GM19395 (cell line): ENCODE data around the gene FSTL3.

Experiments
- ATAC-seq: cut with Tn5 transposase; IDR thresholded peaks from one replicate; pipeline ENCODE4 v1.9.1; 2021; ENCODE audit warnings: mild to moderate bottlenecking, moderate library complexity; ENCODE audit not compliant: unreplicated experiment

FSTL3 gene

DNA sequence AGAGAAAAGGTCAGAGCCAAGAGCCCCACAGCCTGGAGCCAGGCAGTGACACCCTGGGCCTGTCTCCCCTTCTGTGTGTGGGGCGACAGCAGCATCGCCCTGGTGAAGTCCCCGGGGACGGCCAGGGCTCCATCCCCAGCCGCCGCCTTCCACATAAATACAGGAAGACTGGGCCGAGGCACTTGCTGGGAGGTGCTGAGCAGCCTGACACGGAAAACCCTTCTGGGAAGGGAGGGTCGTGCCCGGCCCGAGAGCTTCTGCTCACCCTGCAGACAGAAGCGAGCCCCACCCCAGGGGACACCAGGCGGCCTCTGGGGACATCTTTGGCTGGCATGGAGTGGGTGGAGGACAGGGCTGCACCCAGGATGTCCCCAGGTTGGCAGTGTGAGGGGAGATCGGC, 31.4 kb upstream of the FSTL3 start:
- ATAC-seq: no peak

DNA sequence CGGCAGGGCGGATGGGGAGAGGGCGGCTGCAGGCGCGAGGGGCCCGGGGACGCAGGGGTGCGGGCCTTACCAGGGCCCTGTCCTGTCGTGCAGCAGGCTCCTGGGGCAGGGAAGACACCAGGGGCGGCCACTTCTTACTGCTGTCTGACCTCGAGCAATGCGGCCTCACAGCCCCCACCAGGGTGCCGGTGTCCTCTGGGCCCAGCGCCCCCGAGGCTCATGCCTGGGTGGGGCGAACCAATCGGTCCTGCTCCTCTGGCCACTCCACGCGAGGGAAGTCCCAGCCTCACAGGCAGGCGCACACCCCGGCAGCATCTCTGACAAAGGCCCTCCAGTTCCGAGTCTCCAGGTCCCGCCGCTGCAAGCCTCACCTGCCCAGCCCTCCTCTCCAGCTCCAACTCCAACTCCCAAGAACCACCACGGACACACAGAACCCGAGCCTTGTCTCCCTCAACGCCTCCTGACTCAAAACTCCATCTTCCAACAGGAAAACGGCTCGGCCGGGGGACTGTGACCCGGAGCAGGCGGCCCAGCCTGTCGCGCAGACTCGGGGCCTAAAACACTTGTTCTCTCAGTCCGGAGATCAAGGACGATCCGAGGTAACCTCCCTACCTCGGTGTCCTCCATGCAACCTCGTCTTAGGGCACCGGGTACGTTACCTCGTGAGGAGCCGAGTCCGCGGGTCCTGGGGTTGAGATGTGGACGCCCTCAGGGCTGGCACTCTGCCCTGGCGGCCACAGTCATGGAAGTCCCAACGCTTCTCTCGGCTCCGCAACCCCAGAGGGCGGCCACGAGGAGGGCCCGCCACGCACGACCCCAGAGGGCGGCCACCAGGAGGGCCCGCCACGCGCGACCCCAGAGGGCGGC, 30.0 kb upstream of the FSTL3 start:
- no peak for ATAC-seq

DNA sequence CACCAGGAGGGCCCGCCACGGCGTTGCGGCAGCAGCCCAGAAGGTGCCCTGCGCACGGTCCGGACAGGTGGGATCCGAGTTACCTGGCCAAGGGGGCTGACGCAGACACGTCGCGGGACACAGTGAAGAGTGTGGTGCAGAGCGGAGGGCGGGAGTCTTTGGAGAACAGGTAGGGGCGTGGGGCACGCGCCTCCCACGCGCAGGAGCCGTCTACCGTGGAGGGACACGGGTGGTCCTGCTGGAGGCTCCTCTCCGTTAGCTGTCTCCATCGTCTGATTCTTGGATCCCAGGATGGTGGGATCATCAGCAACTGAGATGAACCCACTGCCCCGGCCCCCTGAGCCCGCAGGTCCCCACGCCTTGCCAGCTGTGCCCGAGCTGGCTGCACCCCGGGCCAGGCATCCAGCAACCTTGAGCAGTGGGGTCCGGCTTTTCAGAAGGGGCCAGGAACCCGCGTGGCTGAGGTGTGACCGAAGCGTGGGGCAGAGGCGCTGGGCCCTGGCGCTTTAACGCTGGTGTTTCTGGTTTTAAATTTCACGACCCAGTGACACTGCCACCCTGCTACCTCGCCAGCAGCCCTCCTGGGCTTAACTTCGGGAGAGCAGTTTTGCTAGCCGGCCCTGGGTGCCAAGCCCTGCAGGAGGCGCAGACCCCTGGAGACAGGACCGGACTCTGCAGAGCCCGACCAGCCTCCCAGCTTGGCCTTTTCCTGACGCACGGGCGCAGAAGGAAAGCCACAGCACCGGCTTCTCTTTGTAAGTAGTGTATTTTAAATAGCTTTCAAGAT, 29.2 kb upstream of the FSTL3 start:
- ATAC-seq: no peak

DNA sequence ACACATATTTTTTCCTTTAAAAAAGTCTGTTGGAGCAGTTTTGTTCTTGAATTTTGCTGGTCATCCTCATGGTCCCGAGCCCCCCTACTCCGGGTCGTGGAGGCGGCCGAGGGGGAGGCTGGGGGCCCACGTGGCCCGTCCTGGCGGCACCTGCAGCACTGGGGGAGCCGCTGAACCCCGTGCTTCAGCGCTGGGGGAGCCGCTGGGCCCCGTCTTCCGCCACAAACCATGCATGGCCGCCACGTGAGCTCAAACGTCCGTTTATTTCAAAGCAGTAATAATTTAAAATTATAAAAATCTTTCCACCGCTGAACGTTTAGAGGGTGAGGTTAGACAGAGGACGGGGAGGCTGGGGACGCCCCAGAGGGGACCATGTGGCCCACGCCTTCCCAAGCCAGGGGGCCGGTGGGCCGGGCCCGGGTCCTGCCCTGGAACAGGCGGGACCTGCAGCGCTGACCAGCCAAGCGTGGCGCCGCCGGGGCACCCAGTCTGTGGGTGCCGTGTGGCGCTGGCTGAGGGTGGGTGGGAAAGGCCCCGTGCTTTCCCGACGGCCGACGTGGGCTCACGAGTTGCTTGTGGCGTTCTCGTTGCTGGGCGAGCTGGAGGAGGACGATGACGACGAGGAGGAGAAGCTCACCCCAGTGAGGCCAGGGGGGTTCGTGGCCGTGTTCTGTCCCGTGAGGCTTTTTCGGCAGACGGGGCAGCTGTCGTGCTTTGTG, 28.5 kb upstream of the FSTL3 start:
- ATAC-seq: no peak

DNA sequence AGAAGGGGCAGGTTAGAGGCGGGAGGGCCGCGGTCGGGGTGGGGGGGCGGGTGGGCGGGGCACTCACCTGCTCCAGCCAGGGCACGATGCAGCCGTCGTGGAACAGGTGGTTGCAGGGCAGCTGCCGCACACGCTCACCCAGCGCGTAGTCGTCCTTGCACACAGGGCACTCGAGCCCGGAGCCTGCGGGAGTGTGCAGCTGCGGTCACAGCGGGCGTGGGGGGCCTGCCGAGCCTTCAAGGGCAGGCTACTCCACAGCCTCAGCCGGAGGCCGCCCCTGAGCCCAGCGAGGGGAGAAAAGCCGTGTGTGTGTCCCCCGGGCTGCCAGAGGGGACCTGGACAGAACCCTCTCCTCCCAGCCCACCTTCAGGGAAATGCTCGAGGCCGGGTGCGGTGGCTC, 27.9 kb upstream of the FSTL3 start:
- no peak for ATAC-seq

DNA sequence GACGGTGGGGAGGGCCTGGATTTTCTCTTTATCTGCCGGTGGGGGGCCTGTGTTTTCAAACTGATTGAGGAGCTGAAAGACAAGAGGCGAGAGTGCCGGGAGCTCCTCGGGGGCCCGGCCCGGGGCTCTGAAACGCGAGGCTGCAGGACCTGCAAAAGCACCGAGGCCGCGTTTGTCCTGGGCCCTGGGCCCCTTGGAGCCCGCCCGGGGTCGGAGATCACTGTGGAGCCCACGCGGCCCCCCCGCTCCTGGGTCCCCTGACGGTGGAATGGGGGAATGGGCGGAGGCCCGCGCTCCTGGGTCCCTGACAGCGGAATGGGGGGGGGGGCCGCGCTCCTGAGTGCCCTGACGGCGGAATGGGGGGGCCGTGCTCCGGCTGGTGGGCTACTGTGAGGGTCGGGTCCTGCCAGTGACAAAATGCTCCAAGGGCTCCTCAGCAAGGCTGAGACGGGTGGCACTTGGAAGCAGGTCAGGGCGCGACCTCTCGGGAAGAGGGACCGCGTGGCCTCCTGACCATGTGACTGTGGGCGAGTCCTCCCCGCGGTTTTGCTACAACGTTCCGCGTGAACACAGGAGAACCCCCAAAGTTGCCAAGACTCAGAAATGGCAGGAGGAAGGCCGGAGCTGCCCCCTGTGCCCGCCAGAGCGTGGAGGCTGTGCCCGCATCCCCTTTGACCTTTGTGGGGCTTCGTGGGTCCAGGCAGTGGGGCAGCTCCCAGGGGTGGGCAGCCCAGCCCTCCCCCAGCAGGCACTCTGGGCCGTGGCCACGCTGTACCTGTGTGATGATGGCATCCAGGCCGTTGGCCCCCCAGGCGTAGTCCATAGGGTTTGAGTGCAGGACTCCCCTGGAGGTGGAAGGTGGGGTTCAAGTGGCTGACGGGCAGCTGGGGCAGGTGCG, 27.0 kb upstream of the FSTL3 start:
- no peak for ATAC-seq

DNA sequence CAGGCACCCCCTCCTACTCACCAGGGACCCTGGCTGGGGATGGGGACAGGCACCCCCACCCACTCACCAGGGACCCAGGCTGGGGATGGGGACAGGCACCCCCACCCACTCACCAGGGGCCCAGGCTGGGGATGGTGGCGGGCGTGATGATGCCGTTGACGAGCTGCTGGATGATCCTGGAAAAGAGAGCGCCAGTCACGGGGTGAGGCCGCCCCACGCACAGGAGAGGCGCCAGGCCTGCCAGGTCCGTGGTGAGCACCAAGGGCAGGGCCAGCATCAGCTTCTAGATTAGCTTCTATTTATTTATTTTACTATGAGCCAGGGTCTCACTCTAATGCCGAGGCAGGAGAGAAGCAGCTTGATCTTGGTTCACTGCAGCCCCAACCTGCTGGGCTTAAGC, 26.1 kb upstream of the FSTL3 start:
- no peak for ATAC-seq

DNA sequence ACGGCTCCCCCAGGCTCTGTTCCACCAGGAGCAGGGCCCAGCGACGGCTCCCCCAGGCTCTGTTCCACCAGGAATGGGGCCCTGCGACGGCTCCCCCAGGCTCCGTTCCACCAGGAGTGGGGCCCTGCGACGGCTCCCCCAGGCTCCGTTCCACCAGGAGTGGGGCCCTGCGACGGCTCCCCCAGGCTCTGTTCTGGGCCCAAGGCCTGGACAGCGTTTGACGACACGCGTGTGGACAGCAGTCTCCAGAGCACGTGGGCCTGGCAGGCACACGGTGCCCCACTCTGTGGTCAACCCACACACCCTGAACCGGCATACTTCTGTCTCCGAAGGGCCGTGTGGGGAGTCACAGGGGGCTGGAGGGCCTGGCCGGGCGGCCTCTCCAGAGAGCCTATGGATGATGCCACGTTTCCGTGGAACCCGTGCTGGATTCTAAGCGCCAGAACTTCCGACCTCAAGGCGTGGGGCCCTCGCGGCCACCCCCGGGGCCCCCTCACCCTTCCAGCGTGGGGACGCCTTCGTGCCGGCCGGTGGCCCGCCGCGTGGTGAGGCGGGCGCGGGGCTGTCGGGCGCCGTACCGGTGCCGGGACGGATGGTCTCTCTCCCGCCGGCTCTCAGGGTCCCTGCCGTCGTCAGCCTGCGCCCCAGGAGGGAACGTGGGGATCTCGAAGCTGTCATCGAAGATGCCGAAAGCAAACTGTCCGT, 24.9 kb upstream of the FSTL3 start:
- no peak for ATAC-seq

DNA sequence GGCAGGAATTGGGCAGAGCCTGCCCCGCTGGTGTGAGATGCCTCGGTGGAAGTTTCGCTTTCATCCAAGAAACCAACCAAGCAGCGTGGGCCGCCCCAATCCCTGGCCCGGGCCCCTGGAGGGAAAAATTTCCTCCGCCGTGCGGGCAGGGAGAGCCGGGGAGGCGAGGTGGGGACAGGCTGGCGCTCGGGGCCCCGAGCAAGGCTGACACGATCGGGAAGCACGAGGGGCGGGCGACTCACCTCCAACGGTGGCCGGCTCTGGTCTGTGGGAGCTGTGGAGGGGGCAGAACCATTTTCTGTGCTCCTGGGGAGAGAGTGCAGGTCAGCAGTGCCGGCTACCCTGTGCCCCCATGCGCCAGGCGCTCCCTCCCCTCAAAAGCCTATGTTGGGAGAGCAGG, 24.2 kb upstream of the FSTL3 start:
- ATAC-seq: no peak

DNA sequence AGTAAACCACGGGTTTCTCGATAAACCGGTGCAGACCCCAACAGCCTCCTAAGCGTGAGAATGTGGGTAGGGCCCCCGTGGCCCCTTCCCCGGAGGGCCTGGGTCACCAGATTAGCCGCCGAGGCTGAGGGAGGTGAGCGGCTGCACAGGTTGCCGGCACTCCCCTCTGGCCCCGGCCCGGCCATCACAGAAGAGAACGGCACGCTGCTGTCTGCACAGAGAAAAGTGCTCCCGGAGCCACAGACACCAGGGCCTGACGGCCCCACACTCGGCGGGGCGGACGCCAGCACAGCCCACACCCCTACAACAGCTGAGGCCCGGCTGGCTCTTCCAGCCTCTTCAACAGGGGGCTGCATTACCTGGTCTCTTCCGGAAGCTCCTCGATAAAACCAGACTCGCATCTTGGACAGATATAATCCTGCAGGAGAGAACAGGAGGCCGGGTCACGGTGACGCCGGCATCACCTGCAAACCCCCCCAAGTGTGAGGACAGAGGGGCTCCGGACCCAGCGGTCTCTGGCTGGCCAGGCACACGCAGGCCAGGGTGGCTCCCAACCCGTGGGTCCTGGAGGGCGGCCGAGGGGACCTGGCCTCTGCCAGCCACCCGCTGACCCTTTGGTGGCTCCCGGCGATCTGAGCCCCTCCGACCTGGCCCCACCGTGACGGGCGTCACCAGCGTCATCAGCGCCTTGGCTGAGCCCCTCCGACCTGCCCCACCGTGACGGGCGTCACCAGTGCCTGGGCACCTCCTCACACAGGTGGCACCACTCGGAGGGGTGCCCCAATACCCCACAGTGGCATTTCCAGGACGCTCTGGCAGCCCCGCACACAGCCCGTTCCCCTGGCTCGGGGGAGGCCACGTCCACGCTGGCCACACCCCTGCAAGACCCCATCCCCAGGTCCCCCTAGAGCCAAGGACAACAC, 23.5 kb upstream of the FSTL3 start:
- no peak for ATAC-seq

DNA sequence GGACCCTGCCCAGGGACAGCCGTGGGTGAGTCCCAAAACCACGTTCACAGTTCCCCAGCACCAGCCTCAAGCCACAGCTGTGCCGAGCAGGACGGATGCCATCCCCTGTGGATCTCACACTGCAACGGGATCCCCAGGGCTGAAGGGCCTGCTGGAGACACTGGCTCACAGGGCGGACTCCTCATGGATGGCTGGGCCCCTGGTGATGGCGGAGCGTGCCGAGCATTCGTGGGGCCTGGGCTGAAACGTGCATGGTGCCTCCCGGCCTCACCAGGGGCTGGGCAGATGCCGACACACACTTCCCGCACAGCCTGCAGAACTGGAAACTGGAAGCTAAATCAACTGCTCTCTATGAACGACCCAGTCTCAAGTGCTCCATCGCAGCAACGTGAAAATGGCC, 22.8 kb upstream of the FSTL3 start:
- ATAC-seq: no peak

DNA sequence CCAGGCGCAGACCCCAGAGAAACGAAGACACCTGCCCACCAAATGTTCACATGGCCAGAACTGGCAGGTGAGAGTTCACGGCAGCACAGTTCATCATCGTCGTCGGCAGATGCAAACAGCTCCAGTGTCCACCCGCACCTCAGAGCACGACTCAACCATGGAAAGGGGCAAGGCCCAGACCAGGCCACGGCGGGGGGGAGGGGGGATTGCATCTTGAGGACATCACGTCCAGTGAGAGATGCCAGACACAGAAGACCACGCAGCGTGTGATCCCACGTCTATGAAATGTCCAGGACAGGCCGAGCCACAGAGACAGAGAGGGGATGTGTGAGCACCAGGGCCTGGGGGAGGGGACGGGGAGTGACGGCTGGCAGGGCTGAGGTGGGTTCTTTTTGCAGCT, 20.5 kb upstream of the FSTL3 start:
- no peak for ATAC-seq

DNA sequence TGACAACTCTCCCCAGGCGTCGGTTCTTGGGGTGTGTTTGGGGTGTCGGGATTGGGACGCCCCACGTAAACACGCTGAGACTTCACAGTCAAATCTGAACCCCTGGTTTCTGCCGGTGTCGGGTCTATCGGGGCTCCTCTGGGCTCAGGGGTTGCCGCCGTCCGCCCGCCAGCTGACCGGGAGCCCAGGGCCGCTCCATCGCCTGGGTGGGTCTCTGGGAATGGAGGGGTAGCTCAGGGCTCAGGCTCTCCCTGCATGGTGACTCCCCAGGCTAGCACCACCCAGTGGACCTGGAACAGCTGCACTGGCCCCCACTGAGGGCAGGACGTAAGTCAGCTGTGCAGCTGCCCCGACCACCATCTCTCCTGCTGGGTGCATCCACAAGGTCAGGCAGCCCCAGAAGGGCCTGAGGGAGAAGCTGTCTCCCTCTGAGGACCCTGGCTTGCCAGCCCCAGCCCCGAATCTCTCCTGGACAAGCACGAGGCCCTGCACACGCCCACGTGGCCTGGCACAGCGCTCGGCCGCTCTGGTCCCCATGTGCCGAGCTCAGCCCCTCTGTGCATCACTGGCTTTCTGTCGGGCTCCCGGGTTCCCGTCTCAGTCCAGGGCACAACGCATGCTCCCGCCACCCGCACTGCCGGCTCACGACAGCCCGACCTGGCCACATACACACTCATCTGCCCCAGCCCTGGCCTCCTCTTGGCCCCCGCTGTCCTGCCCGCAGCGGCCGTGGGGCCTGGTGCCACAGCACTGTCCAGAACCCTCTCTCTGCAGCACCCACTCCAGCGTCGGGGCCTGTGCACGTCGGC, 19.2 kb upstream of the FSTL3 start:
- no peak for ATAC-seq

DNA sequence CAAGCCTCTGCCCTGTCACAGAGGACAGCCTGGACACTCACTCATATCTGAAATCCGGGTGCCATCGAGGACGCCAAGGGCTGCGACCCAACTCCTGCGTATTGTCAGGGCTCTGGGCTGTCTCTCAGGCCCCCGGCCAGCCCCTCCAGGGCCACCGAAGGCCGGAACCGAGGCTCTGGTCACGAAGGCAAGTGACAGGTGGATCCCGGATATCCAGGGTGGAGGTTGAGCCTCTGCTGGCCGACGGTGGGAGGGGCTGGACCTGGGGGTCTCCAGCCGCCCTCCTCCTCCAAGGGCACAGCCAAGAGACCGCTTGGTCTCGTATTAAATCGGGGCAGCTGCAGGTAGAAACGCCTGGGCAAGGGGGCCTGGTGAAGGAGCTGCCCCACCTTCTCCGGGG, 18.6 kb upstream of the FSTL3 start:
- no peak for ATAC-seq

DNA sequence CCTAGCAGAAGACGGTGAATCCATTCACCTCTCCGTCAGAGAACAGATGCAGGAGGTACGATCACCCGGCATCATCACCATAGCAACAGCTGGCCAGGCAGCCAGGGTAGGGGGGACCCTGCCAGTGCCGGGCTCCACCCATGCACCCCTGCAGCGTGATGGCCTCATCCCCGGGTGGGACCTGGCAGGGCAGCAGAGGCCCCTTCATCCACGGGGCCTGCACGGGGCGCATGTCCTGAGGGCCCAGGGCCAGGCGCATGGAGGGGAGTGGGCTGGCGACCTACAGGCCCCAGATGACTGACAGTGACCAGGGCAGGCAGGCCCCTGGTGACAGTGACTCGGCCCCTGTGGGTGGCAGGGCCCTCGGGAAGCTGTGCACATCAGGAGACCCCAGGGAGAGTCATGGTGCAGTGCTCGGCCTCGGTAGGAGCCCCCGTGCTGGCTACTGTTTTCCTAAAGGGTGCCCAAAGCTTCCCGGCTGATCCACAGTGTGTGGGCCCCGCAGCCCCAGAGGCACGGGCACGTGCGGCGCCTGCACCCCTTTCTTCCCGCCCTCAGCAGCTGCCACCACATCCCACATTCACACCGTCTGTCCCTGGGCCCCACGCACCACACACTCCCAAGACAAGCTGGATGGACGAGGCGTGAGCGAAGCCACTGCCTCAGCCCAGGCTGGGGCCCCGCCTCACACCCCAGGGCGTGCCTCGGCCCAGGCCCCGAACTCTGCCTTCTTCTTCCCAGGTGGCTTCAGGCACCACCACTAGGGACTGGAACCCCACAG, 17.9 kb upstream of the FSTL3 start:
- ATAC-seq: no peak

DNA sequence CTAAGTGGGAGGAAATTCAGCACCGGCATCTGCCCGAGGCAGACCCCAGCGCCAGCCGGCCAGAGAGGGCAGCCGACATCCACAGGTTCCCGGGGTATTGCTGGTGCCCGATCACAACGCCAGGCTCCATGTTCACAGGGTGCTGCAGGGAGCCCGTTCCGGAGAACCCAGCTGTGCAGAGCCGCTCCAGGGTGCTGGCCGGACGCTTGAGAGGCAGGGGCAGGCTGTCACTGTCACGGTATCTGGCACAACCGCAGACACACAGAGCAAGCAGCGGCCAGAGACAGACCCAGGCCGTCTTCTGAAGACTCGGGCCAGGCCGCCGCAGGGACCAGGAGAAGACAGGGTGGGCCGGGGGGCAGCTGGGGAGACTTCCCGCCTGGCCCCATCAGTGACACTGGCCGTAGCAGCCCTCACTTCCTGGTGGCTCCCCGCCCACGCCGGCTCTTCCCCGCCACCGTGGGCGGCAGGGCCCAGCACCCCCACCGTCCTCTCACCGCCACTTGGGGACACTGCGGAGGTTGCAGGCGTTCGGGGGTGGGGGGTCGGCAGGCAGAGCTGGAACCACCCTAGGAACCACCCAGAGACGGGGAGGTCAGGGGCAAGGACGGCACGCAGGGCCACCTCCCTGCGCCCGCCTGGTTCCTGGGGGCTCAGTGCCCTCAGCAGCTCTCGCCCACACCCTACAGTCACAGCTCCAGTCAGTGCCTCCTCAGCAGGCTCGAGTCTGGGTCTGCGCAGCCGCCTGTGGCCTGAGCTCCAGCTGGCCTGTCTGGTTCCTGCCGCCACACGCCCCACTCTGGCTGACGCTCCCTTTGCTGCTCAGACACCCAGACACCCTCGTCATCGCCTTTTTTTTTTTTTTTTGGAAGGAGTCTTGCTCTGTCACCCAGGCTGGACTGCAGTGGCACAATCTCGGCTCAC, 17.0 kb upstream of the FSTL3 start:
- ATAC-seq: no peak
